ENCODE measurements around the gene COBLL1.

The COBLL1 gene

DNA sequence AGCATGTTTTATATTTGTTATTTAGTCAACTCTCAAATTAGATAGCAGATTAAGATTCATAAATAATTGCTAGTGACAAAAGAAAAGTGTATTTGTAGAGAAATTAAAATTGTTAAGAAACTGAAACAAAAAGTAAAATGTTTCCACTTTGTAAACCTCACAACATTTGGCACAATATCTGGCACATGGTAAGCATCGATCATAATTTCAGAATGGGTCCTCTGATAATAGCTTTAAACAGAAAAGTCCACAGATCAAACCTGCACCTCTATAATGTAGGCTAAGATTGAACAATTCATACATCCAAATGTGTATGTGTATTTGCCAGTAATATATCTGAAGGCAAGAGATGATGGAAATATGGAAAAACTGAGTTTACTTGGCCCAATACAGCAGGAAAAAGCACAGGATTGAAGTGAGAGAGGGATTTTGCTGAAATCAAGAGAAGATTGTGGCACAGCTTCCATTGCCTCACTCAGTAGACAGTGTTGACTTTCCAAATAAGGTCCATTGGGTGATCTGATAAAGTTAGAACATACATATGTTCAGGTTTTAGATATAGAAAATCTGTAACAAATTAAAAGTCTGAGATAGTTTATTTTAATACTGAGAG is 39.4 kb downstream of the COBLL1 start:
- Histone ChIP-seq H4K5ac (ENCODE audit: low read length) (no peak overlapping the region), H3K27ac (ENCODE audit: low read depth, low read length) (no peak overlapping the region), H3K9ac (ENCODE audit: low read length) (no peak overlapping the region), H2AK5ac (ENCODE audit: low read length) (no peak overlapping the region), H3K18ac (ENCODE audit: low read length) (no peak overlapping the region), H4K8ac (ENCODE audit: low read depth, low read length) (no peak overlapping the region), H3K36me3 (ENCODE audit: control insufficient read depth, insufficient read depth, low read length) (no peaks in the 10 kb centered on the region), H3K56ac (ENCODE audit: low read length) (no peak overlapping the region), H2BK15ac (replicated peaks; ENCODE audit: low read depth) (no peak overlapping the region), H3K4me1 (ENCODE audit: control insufficient read depth, low read depth, low read length) (no peaks in the 10 kb centered on the region), H3K79me1 (ENCODE audit: low read length) (no peaks in the 10 kb centered on the region), H2BK120ac (ENCODE audit: low read depth, low read length) (no peak overlapping the region), H2BK5ac (ENCODE audit: low read length) (no peak overlapping the region), H3K4me3 (ENCODE audit: low read length) (no peak overlapping the region), H3K4ac (ENCODE audit: low read depth, low read length) (no peak overlapping the region), H3K4me2 (ENCODE audit: low read length) (no peak overlapping the region), H3K79me2 (ENCODE audit: control insufficient read depth, insufficient read depth, low read length) (no peaks in the 10 kb centered on the region), H3K27me3 (ENCODE audit: insufficient read depth, low read length, poor library complexity) (no peaks in the 10 kb centered on the region), H3K23ac (ENCODE audit: low read length) (no peak overlapping the region)
- no CpG with 5 or more reads among the region's 1 CpG for WGBS (ENCODE audit: extremely low coverage, insufficient coverage, low lambda C conversion rate)
- no peak for DNase-seq

DNA sequence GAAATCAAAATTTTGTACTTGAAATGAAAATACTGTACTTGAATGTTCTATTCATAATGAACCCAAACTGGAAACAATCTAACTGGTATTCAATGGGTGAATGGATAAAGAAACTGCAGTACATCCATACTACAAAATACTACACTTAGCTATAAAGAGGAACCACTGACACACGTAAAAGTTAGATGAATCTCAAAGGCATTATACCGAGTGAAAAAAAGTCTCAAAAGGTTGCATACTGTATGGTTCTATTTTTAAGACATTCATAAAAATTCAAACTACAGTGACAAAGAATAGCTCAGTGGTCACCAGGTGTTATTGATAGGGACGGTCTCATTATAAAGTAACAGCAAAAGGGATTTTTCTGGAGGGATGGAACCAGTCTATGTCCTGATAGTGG is 41.1 kb downstream of the COBLL1 start:
- no peak overlapping the region for H3K9ac ChIP-seq (ENCODE audit: low read length)
- no peaks in the 10 kb centered on the region for H3K79me2 ChIP-seq (ENCODE audit: control insufficient read depth, insufficient read depth, low read length)
- H4K8ac ChIP-seq (ENCODE audit: low read depth, low read length) = no peak overlapping the region
- no peaks in the 10 kb centered on the region for H3K36me3 ChIP-seq (ENCODE audit: control insufficient read depth, insufficient read depth, low read length)
- H3K4me1 ChIP-seq (ENCODE audit: control insufficient read depth, low read depth, low read length) = no peaks in the 10 kb centered on the region
- H3K23ac ChIP-seq (ENCODE audit: low read length) = no peak overlapping the region
- no peak overlapping the region for H3K4ac ChIP-seq (ENCODE audit: low read depth, low read length)
- H3K56ac ChIP-seq (ENCODE audit: low read length) = no peak overlapping the region
- H3K79me1 ChIP-seq (ENCODE audit: low read length) = no peaks in the 10 kb centered on the region
- H3K4me2 ChIP-seq (ENCODE audit: low read length) = no peak overlapping the region
- no peak overlapping the region for H4K5ac ChIP-seq (ENCODE audit: low read length)
- no peak overlapping the region for H3K27ac ChIP-seq (ENCODE audit: low read depth, low read length)
- no peak overlapping the region for H2BK15ac ChIP-seq (replicated peaks; ENCODE audit: low read depth)
- H3K27me3 ChIP-seq (ENCODE audit: insufficient read depth, low read length, poor library complexity) = no peaks in the 10 kb centered on the region
- no CpG with 5 or more reads among the region's 3 CpGs for WGBS (ENCODE audit: extremely low coverage, insufficient coverage, low lambda C conversion rate)
- H2AK5ac ChIP-seq (ENCODE audit: low read length) = no peak overlapping the region
- no peak overlapping the region for H3K4me3 ChIP-seq (ENCODE audit: low read length)
- no peak overlapping the region for H2BK5ac ChIP-seq (ENCODE audit: low read length)
- no peak overlapping the region for H3K18ac ChIP-seq (ENCODE audit: low read length)
- H2BK120ac ChIP-seq (ENCODE audit: low read depth, low read length) = no peak overlapping the region
- no peak for DNase-seq

- WGBS (ENCODE audit: extremely low coverage, insufficient coverage, low lambda C conversion rate) = no CpG with 5 or more reads among the region's 1 CpG
- H3K36me3 ChIP-seq (ENCODE audit: control insufficient read depth, insufficient read depth, low read length) = no peaks in the 10 kb centered on the region
- H3K27me3 ChIP-seq (ENCODE audit: insufficient read depth, low read length, poor library complexity) = no peaks in the 10 kb centered on the region
- H2BK15ac ChIP-seq (replicated peaks; ENCODE audit: low read depth) = no peak overlapping the region
- H3K79me1 ChIP-seq (ENCODE audit: low read length) = no peaks in the 10 kb centered on the region
- H3K27ac ChIP-seq (ENCODE audit: low read depth, low read length) = no peak overlapping the region
- no peak overlapping the region for H3K4me3 ChIP-seq (ENCODE audit: low read length)
- no peak overlapping the region for H3K18ac ChIP-seq (ENCODE audit: low read length)
- H3K9ac ChIP-seq (ENCODE audit: low read length) = no peak overlapping the region
- peaks cover 9% of the 10 kb centered on the region for H3K4me1 ChIP-seq (ENCODE audit: control insufficient read depth, low read depth, low read length)
- H3K56ac ChIP-seq (ENCODE audit: low read length) = no peak overlapping the region
- H2BK5ac ChIP-seq (ENCODE audit: low read length) = no peak overlapping the region
- no peak overlapping the region for H2BK120ac ChIP-seq (ENCODE audit: low read depth, low read length)
- no peak overlapping the region for H4K5ac ChIP-seq (ENCODE audit: low read length)
- no peak overlapping the region for H3K23ac ChIP-seq (ENCODE audit: low read length)
- H4K8ac ChIP-seq (ENCODE audit: low read depth, low read length) = no peak overlapping the region
- no peaks in the 10 kb centered on the region for H3K79me2 ChIP-seq (ENCODE audit: control insufficient read depth, insufficient read depth, low read length)
- no peak for DNase-seq
- no peak overlapping the region for H2AK5ac ChIP-seq (ENCODE audit: low read length)
- H3K4ac ChIP-seq (ENCODE audit: low read depth, low read length) = no peak overlapping the region
- no peak overlapping the region for H3K4me2 ChIP-seq (ENCODE audit: low read length)
Measured at GRCh38 chr2:164797627-164798026, 44.0 kb downstream of the COBLL1 start.

DNA sequence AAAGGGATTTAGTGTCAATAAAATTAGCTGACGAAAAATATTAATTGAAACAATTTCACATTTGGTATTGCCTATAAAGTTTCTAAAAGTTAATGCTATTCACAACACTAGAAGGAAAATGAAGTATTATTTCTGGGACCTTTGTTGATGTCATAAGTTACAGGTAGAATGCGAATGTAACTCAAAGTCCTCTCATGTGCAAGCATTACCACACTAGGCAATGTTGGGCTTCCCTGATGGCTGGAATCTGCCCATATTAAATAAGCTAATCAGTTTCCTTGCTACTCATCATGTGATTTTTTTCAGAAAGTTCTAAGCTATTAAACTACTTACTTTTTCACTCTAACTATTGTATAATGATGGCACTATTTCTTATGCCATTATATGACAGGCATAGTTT is 44.6 kb downstream of the COBLL1 start:
- Histone ChIP-seq H3K9ac (ENCODE audit: low read length) (no peak overlapping the region), H2AK5ac (ENCODE audit: low read length) (no peak overlapping the region), H3K36me3 (ENCODE audit: control insufficient read depth, insufficient read depth, low read length) (no peaks in the 10 kb centered on the region), H3K23ac (ENCODE audit: low read length) (no peak overlapping the region), H3K56ac (ENCODE audit: low read length) (no peak overlapping the region), H2BK15ac (replicated peaks; ENCODE audit: low read depth) (no peak overlapping the region), H3K18ac (ENCODE audit: low read length) (no peak overlapping the region), H3K4me3 (ENCODE audit: low read length) (no peak overlapping the region), H4K5ac (ENCODE audit: low read length) (no peak overlapping the region), H3K79me1 (ENCODE audit: low read length) (no peaks in the 10 kb centered on the region), H2BK120ac (ENCODE audit: low read depth, low read length) (no peak overlapping the region), H3K4me1 (ENCODE audit: control insufficient read depth, low read depth, low read length) (peaks cover 9% of the 10 kb centered on the region), H3K79me2 (ENCODE audit: control insufficient read depth, insufficient read depth, low read length) (no peaks in the 10 kb centered on the region), H3K4ac (ENCODE audit: low read depth, low read length) (no peak overlapping the region), H4K8ac (ENCODE audit: low read depth, low read length) (no peak overlapping the region), H2BK5ac (ENCODE audit: low read length) (no peak overlapping the region), H3K27ac (ENCODE audit: low read depth, low read length) (no peak overlapping the region), H3K4me2 (ENCODE audit: low read length) (no peak overlapping the region), H3K27me3 (ENCODE audit: insufficient read depth, low read length, poor library complexity) (no peaks in the 10 kb centered on the region)
- no CpG with 5 or more reads among the region's 2 CpGs for WGBS (ENCODE audit: extremely low coverage, insufficient coverage, low lambda C conversion rate)
- no peak for DNase-seq

- no peak overlapping the region for H4K8ac ChIP-seq (ENCODE audit: low read depth, low read length)
- no CpG with 5 or more reads among the region's 4 CpGs for whole genome bisulfite sequencing (ENCODE audit: extremely low coverage, insufficient coverage, low lambda C conversion rate)
- H3K4me3 ChIP-seq (ENCODE audit: low read length) = no peak overlapping the region
- H2BK5ac ChIP-seq (ENCODE audit: low read length) = no peak overlapping the region
- no peak for DNase-seq
- H3K4ac ChIP-seq (ENCODE audit: low read depth, low read length) = no peak overlapping the region
- H3K79me1 ChIP-seq (ENCODE audit: low read length) = no peaks in the 10 kb centered on the region
- no peak overlapping the region for H2AK5ac ChIP-seq (ENCODE audit: low read length)
- no peak overlapping the region for H3K4me2 ChIP-seq (ENCODE audit: low read length)
- no peak overlapping the region for H3K27ac ChIP-seq (ENCODE audit: low read depth, low read length)
- H2BK120ac ChIP-seq (ENCODE audit: low read depth, low read length) = no peak overlapping the region
- no peak overlapping the region for H3K18ac ChIP-seq (ENCODE audit: low read length)
- H3K56ac ChIP-seq (ENCODE audit: low read length) = peak overlapping the region; percentile 40
- no peak overlapping the region for H3K23ac ChIP-seq (ENCODE audit: low read length)
- H3K27me3 ChIP-seq (ENCODE audit: insufficient read depth, low read length, poor library complexity) = no peaks in the 10 kb centered on the region
- no peak overlapping the region for H4K5ac ChIP-seq (ENCODE audit: low read length)
- H2BK15ac ChIP-seq (replicated peaks; ENCODE audit: low read depth) = no peak overlapping the region
- no peak overlapping the region for H3K9ac ChIP-seq (ENCODE audit: low read length)
- H3K36me3 ChIP-seq (ENCODE audit: control insufficient read depth, insufficient read depth, low read length) = no peaks in the 10 kb centered on the region
- H3K4me1 ChIP-seq (ENCODE audit: control insufficient read depth, low read depth, low read length) = peaks cover 11% of the 10 kb centered on the region
- no peaks in the 10 kb centered on the region for H3K79me2 ChIP-seq (ENCODE audit: control insufficient read depth, insufficient read depth, low read length)
Measured at GRCh38 chr2:164794432-164795231, 47.0 kb downstream of the COBLL1 start.

DNA sequence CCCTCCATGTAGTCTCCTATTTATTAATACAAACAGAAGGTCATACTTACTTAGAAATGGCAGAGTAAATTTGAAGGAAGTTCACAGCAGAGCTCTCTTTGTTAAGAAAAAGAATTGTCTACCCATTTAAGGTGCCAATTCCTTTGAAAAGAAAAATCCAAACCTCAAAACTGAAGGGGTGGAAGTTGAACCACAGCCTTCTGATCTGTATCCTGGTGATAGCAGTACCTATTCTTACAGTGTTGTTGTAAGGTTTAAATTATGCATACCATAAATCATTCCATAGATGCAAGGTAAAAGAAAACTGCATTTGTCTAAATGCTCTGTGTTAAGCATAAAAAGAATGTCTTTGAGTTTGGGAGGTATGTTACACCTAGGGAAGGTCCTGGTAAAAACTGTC is 47.6 kb downstream of the COBLL1 start:
- no peak overlapping the region for H3K27ac ChIP-seq (ENCODE audit: low read depth, low read length)
- H3K79me2 ChIP-seq (ENCODE audit: control insufficient read depth, insufficient read depth, low read length) = no peaks in the 10 kb centered on the region
- no peak for DNase-seq
- no peak overlapping the region for H4K8ac ChIP-seq (ENCODE audit: low read depth, low read length)
- no peak overlapping the region for H3K4ac ChIP-seq (ENCODE audit: low read depth, low read length)
- no peak overlapping the region for H3K56ac ChIP-seq (ENCODE audit: low read length)
- no peak overlapping the region for H3K9ac ChIP-seq (ENCODE audit: low read length)
- H3K4me1 ChIP-seq (ENCODE audit: control insufficient read depth, low read depth, low read length) = peaks cover 11% of the 10 kb centered on the region
- no peak overlapping the region for H3K23ac ChIP-seq (ENCODE audit: low read length)
- no peak overlapping the region for H3K4me2 ChIP-seq (ENCODE audit: low read length)
- no peaks in the 10 kb centered on the region for H3K36me3 ChIP-seq (ENCODE audit: control insufficient read depth, insufficient read depth, low read length)
- H3K18ac ChIP-seq (ENCODE audit: low read length) = no peak overlapping the region
- H4K5ac ChIP-seq (ENCODE audit: low read length) = no peak overlapping the region
- no peak overlapping the region for H2BK15ac ChIP-seq (replicated peaks; ENCODE audit: low read depth)
- no peak overlapping the region for H3K4me3 ChIP-seq (ENCODE audit: low read length)
- H3K27me3 ChIP-seq (ENCODE audit: insufficient read depth, low read length, poor library complexity) = no peaks in the 10 kb centered on the region
- no peaks in the 10 kb centered on the region for H3K79me1 ChIP-seq (ENCODE audit: low read length)
- no peak overlapping the region for H2BK5ac ChIP-seq (ENCODE audit: low read length)
- H2BK120ac ChIP-seq (ENCODE audit: low read depth, low read length) = no peak overlapping the region
- H2AK5ac ChIP-seq (ENCODE audit: low read length) = no peak overlapping the region
